HCT116 (cell line): Measurements from ENCODE around the gene FAM20C.

Experiments used
- CEBPB ChIP-seq: IDR thresholded peaks from 2 replicates; pipeline ENCODE4 v1.6.1; 2012; ENCODE audit warnings: low read depth
- EZH2 ChIP-seq: fragments of 200-600 bp; sonication (generic); IDR thresholded peaks from 2 replicates; pipeline ENCODE4 v1.6.1; 2017; ENCODE audit warnings: antibody characterized with exemption, mixed run types
- EZH2phosphoT487 ChIP-seq: fragments of 200-600 bp; IDR thresholded peaks from 2 replicates; pipeline ENCODE4 v1.6.1; 2018; ENCODE audit warnings: antibody characterized with exemption, borderline replicate concordance
- JUND ChIP-seq: IDR thresholded peaks from 2 replicates; pipeline ENCODE4 v1.6.1; 2012
- POLR2A ChIP-seq: IDR thresholded peaks from 2 replicates; pipeline ENCODE4 v1.7.0; 2011; ENCODE audit warnings: borderline replicate concordance; ENCODE audit not compliant: insufficient read depth, insufficient read length; ENCODE audit errors: extremely low read depth
- SIN3A ChIP-seq: IDR thresholded peaks from 2 replicates; pipeline ENCODE4 v1.6.1; 2012; ENCODE audit warnings: low read depth
- TF ChIP-seq, protein P1 (sequence below), 3 experiments: fragments of 200-600 bp in 1 of 3; sonication (generic) in 1 of 3; IDR thresholded peaks in 2 of 3; conservative IDR thresholded peaks in 1 of 3; 2 replicates each; pipeline ENCODE4 v1.5.1; 2012 to 2017; ENCODE audit warnings: low read depth in 2 of 3, low read length in 2 of 3, antibody characterized with exemption in 1 of 3, borderline replicate concordance in 1 of 3, control low read depth in 1 of 3, mild to moderate bottlenecking in 1 of 3, mixed read lengths in 1 of 3, mixed run types in 1 of 3, moderate library complexity in 1 of 3; ENCODE audit not compliant: insufficient read depth in 1 of 3
- TF ChIP-seq, protein P2 (sequence below): IDR thresholded peaks from 2 replicates; pipeline ENCODE4 v1.6.1; 2012; ENCODE audit warnings: low read depth
- TF ChIP-seq, protein P3 (sequence below): IDR thresholded peaks from 2 replicates; pipeline ENCODE4 v1.6.1; 2012

DNA sequence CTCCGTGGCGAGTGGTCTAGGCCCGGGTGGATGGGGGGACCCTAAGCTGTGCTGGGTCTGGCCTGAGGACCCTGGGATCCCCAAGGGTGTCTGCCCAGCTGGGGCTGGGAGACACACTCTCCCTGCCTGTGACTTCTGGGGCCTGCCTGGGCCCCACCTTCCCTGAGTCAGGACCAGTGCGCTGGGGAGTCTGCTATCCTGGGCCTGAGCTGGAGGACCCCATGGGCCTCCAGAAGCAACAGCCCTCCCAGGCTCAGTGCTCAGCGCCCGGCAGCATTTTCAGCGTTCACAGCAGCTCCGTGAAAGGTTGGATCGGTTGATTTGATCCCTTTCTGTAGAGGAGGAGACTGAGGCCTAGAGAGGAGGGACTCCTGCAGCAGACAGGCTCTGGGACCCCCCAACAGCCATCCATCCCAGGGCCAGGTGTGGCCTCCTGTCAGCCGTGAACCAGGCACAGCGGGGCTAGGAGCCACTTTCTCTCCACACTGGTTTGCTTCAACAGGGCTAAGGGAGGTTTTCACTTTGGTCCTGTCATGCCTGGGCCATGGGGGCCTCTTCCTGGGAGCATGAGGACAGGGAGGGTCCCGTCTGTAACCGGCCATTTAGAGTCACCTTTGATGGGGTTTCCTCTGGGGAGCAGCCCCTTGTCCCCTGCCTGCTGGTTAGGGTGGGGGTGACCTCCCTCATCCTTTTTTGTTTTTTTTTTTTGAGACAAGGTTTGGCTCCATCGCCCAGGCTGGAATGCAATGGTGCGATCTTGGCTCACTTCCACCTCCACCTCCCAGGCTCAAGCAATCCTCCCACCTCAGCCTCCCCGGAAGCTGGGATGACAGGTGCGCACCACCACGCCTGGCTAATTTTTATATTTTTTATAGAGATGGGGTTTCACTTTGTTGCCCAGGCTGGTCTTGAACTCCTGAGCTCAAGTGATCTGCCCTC, 110.0 kb downstream of the FAM20C start:
- TF ChIP-seq, protein P1, sequence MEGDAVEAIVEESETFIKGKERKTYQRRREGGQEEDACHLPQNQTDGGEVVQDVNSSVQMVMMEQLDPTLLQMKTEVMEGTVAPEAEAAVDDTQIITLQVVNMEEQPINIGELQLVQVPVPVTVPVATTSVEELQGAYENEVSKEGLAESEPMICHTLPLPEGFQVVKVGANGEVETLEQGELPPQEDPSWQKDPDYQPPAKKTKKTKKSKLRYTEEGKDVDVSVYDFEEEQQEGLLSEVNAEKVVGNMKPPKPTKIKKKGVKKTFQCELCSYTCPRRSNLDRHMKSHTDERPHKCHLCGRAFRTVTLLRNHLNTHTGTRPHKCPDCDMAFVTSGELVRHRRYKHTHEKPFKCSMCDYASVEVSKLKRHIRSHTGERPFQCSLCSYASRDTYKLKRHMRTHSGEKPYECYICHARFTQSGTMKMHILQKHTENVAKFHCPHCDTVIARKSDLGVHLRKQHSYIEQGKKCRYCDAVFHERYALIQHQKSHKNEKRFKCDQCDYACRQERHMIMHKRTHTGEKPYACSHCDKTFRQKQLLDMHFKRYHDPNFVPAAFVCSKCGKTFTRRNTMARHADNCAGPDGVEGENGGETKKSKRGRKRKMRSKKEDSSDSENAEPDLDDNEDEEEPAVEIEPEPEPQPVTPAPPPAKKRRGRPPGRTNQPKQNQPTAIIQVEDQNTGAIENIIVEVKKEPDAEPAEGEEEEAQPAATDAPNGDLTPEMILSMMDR (IDR thresholded peaks at IDR 0.05 in 2 of 3, conservative IDR thresholded peaks at IDR 0.05 in 1 of 3; ENCODE audit: borderline replicate concordance in 1 of 3, insufficient read depth in 1 of 3, low read depth in 2 of 3, low read length in 2 of 3) = no peak
- no peak for TF ChIP-seq EZH2phosphoT487
- no peak for TF ChIP-seq SIN3A
- no peak for TF ChIP-seq POLR2A
- TF ChIP-seq JUND = no peak
- TF ChIP-seq, protein P2, sequence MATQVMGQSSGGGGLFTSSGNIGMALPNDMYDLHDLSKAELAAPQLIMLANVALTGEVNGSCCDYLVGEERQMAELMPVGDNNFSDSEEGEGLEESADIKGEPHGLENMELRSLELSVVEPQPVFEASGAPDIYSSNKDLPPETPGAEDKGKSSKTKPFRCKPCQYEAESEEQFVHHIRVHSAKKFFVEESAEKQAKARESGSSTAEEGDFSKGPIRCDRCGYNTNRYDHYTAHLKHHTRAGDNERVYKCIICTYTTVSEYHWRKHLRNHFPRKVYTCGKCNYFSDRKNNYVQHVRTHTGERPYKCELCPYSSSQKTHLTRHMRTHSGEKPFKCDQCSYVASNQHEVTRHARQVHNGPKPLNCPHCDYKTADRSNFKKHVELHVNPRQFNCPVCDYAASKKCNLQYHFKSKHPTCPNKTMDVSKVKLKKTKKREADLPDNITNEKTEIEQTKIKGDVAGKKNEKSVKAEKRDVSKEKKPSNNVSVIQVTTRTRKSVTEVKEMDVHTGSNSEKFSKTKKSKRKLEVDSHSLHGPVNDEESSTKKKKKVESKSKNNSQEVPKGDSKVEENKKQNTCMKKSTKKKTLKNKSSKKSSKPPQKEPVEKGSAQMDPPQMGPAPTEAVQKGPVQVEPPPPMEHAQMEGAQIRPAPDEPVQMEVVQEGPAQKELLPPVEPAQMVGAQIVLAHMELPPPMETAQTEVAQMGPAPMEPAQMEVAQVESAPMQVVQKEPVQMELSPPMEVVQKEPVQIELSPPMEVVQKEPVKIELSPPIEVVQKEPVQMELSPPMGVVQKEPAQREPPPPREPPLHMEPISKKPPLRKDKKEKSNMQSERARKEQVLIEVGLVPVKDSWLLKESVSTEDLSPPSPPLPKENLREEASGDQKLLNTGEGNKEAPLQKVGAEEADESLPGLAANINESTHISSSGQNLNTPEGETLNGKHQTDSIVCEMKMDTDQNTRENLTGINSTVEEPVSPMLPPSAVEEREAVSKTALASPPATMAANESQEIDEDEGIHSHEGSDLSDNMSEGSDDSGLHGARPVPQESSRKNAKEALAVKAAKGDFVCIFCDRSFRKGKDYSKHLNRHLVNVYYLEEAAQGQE = no peak
- TF ChIP-seq, protein P3, sequence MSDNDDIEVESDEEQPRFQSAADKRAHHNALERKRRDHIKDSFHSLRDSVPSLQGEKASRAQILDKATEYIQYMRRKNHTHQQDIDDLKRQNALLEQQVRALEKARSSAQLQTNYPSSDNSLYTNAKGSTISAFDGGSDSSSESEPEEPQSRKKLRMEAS = no peak
- TF ChIP-seq EZH2 = no peak
- no peak for TF ChIP-seq CEBPB
